NCI-H128 (cell line): ENCODE data around the gene MSN.

ENCODE experiments used
- DNase-seq: peaks from one replicate; lab custom pipeline; 2025; ENCODE audit not compliant: unreplicated experiment; lab: John Stamatoyannopoulos, UW

Gene MSN

DNA sequence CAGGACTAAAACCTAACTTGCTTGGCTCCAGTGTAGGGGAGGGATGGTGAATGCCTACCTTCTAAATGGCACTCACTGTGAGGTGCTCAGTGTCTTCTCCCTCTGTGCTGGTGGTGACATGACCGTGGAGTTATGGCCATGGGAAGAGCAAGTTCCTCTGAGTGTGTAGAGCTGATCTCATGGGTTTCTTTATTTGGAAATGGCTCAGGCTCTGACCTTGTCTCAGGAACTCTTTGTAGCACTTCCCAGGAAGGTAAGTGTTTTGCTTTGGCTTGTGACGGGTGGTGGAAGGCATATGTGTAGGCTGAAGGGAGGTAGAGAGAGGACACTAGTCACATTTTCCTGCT, 6.4 kb downstream of the MSN start:
- DNase-seq, result no peak

DNA sequence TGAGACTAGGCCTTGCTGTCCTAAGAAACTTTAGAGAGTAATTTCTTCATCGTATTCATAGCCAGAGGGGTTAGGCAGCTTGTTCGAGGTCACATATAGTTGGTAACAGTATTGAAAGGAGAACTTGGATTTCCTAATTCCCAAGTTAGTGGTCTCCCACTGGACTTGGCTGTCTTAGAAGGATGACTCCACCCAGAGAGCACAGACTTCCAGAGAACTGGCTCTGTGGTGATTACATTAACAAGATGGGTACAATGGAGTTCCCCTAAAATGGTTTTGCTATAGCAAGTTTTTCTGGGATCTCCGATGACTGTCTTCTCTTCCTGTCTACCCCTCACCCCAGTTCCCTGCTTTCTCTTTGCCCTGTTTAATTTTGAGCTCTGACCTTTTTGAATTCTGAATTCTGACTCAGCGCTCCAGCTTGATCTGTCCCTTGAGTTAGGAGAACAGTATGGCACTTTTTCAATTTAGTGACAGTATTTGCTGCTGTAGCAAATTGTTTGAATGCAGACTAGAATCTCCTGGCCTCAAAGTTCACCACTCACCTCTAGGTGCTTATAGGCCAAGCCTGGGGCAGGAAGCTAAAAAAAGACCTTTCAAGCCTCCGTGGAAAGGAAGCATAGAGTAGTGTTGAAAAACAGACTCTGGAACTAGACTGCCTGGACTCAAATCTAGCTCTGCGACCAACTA, 6.9 kb downstream of the MSN start:
- no peak for DNase-seq

DNA sequence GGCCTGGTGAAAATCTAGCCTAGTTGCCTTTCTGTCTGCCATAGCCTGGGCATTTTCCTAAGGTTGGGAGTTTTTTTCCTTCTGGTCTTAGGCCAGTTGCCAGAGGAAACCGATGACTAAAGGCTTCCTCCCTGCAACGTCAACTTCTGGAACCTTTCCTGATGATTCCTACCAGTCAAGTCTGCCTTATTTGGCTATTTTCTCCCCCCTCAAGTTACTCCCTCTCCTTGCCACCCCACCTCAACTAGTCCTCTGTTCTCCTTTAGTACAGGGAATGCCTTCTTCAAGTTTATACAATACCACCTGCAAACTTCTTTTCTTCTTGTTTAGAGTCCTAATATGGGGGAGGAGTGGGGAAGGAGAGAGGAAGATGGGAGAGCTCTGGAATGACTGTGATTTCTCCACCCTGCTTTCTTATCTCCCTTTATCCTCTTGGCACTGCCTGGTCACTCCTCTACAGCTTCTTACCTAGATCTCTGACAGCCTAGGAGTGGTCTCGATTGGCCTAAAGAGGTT, 10.6 kb downstream of the MSN start:
- DNase-seq, result no peak

DNA sequence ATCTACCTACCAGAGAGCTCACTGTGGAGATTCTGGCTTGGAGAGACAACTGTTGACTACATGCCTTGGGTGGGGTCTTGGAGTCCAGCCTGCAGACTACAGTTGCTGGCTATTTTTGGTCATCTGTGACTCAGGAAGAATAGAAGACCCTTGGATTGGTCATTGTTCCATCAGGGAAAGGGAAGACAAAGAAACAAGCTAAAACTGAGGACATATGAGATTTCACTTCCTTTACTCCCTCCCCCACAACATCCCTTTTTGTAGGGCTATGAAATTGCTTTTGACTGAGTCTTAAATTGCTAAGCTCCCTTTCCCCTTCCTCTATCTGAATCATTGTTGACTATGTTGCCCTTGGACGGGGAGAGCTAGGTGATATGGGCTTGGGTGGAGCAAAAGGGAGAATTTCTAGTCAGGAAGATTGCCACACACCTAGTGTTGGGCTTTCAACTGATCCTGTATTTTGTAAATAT, 11.7 kb downstream of the MSN start:
- DNase-seq, result no peak

DNA sequence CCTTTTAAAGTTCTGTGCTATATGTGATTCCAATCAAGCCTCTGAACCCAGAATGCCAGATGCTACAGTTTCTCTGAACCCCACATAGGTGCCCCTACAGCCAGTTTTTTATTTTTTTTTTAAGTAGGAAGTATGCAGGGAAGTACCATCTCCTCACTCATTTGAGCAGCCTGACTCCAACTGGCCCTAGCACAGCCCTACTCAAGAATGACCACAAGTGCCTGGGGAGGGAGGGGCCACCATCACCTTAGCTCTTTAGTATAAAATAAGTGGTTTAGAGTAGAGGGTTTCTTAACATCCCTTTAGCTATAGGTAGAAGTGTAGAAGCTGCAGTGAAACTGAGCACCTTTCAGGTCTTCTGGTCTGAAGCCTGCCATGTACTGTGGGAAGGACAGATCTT, 14.4 kb downstream of the MSN start:
- DNase-seq, result no peak

DNA sequence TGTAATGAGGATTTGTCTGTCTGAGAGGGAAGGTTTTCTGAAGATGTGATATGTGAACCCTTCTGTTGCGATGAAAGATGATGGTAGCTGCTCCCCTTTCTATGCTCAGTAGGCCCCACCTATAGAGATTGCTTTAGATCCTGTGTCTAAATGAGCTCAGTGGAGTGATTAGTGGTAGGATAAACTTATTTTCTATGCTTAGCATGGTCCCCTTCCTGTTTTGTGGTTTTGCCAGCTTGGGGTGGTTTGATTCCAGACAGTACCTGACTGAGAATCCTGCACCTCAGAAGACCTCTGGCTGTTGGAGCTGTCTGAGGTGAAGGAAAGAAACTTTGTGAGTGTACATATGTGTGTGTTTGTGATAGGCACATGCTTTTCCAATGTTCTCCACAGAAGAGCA, 17.7 kb downstream of the MSN start:
- no peak for DNase-seq

DNA sequence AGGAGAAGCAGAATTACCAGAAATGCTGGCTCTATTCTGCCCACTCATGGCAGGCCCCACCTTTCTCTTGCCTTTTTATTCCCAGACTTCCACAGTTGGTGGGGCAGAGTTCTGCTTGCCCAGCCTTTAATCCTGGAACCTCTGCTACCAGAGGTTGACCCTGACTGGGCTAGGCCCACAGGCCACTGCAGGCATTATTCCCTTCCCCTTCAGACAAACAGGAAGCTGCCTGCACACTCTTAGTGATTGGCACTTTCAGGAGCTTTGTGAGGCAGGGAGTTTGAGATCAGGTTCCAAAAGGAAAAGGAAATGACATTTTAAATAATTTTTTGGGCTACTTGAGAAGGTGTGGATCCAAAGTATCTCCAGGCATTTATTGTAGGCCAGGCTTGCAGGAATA, 18.8 kb downstream of the MSN start:
- no peak for DNase-seq

DNA sequence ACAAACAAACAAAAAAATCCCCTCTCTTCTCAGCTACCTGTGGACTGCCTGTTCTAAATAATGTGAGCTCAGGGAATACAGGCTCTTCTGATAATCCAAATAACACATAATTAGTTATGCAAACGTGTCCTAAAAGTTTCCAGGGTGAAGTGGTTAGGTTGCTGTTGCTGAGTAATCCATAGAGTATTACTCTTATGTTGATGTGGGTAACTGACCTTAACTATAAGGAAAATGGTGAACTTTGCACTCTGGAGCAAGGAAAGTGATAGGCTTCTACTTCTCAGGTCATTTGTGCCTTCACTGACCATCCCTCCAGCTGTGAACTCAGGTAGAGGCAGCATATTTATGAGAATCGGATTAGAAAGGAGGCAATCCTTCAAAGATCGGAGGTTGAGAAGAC, 19.9 kb downstream of the MSN start:
- no peak for DNase-seq

DNA sequence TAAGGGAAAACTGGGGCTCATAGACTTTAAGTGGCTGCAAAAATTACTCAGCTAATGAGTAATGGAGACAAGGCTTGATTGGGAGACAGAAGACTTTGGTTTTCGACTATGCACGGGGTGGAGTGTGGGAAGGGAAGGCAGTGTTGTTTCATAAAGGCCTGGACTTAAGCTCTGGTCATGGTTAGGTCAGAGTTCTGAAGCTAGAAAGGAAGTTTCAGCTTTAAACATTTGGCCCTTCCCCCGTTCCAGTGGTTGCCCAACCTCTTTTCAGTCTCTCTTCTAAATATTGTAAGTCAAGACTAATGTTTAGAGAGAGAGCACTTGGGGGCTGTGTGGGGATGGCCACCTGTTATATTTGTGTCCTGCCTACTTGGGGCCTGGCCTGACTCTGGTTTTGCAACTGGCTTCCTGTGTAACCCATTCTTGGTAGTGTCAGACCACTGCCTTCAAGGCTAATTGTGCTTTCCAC, 21.0 kb downstream of the MSN start:
- no peak for DNase-seq

DNA sequence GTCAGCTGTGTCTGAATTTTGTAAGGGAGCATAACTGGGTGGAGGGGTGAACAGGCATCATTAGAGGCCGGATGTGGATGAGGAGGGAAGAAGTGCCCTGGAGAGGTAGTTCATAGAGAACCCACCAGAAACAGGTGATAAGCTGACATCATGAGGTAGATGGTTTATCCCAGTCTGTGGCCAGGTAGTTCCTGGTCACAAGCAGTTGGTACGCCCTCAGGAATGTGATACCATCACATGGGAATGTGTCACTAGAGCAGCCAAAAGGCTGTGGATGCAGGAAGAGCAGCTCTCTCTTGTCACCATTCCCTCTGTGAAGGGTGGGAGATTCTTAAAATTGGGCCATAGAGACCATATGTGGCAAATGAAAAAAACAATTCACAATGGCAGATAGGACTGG, 21.9 kb downstream of the MSN start:
- no peak for DNase-seq

DNA sequence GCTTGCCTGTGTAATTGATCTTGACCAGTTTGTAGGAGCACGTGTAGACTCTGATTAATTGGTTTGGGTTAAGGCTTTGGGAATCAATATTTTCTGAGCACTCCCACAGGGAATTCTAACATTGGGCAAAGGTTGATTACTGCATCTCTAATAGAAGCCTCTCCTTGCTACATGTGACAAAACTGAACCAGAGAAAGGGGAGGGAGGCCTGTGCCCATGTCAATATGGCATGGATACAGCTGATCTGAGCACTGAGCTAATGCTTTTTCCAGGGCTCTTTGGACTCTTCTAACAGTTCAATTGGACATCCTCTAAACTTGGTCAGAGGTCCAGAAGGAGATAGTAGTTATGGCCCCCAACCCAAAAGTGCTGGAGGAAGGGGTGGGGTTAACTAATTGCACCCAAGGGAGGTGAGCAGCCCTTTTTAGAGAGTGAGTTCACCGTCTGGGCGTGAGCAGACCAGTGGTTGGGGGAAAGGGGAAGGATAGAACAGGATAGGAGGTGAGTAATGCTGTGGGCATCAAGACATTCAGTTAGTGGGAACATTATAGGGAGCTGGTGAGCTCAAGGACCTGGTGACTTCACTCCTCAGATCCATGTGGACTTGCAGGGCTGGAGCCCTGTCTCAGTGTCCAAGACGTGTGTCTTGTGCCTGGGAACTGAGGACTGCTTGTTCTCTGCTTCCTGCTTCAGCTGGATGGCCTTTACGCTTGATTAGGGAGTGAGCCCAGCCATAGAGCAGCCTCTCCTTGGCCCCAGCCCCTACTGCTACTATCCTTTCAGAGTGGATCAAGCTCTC, 22.8 kb downstream of the MSN start:
- DNase-seq, result no peak

DNA sequence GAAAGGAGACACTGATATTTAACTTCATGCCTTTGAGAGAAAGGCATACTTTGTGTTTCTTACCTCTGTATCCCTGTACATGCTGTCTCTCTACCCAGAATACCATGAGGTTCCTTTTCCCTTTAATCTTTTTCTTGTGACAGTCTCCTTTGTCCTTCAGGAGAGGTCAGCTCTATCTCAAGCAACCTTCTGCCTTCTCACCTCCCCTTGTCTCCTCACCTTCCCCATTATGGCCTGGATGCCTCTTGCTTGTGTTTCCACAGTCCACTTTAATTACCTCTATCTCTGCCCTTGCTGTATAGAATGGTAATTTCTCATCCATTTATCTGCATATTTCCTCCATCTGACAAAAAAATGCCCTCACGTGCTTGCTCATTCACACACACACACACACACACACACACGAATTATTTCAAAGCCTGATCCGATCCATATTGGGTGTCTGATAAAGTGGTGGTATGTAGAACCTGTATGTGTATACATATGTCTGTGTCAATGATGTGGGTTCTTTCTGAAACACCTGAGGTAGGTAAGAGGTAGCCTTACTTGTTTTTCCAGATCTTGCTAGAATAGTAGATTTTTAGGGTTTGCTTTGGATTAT, 28.5 kb downstream of the MSN start:
- no peak for DNase-seq

DNA sequence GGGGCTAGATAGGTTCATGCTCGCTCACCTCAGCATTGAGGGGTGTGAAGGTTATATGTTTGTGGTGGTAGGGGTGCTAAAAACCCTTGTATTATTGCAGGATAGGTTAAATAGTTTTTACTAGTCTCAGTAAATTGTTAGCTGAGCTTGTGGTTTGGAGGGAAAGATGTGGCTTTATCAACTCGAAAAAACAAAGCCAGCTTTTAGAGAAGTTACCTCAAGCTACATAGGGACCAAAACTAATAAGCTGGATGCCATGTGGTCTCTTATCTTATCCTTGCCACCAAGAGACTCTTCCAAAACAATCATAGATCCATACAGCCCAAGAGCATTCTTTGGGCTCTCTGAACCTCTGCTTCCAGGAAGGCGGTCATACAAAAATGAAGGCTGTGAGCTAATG, 29.2 kb downstream of the MSN start:
- no peak for DNase-seq

DNA sequence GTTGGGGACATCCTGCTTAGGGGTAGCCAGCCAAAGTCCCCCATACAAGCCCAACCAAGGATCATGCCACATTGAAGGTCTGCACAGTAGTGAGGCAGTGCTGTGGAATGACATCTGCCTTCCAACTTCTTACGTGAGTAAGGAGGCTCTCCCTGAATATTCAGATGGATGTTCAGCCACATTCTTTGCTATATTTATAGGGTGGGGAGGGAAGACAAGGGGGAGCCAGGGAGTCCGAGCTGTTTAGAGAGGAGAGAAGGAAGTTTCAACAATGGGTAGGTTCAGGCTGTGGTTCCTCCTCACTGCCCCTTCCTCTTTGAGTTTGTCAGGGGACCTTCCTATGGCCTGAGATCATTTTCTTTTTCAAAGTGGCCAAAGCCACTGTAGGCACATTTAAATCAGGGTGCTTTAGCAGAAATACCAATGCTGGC, 29.8 kb downstream of the MSN start:
- no peak for DNase-seq

DNA sequence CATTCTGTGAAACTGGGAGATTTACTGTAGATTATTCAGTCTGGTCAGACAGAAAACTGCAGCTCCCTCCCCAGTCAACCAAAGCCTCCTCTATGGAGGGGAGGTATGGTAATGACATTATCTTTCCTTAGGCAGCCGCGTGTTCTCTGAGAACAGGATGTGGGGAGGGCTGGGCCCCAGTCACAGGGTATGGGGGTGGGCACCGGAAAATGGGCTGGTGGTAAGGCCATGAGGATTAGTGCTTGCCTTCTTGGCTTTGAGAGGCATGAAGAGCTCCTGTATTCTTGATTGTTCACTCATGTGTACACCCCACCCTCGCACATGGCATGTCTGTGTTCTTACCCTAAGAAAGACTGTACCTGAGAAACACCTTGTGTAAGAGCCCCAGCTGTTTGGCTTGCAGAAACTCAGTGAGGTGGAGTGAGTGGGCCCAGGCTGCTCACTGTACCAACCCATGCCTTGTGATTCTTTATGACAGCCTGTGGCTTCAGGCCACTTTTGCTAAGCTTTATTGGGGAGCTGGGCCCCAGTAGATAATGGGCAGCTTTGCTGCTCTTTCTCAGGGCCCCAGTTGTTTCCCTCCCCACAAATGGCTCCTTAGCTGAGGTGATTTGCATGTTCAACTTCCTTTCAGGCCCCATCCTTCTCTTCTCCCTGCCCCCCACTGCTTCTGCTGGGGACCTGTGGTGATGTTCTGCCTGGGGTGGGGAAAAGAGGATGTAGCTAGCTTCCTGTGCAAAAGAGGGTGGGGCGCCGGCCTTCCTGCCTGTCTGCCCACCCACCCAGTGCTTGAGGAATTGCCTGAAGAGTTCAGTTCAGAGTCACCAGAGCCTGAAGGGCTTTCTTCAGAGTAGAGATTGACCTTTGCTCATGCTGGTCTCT, 30.7 kb downstream of the MSN start:
- DNase-seq, result no peak

DNA sequence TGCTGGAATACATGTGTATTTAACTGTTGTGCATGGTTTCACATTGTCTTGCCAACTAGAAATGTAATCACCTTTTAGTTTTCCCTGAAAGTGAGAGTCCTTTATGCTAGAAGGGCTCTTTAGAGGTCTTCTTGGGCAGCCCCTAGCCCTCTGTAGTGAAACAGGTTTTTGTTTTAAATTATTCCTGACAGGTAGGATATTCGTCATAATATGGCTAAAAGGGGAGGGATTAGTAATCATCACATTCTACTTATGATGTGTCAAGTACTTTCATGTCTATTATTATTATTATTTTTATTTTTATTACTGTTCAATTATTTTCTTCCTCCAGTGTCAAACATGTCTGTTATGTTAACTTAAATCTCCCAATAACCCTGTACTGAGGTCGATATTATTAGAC, 35.5 kb downstream of the MSN start:
- DNase-seq, result no peak

DNA sequence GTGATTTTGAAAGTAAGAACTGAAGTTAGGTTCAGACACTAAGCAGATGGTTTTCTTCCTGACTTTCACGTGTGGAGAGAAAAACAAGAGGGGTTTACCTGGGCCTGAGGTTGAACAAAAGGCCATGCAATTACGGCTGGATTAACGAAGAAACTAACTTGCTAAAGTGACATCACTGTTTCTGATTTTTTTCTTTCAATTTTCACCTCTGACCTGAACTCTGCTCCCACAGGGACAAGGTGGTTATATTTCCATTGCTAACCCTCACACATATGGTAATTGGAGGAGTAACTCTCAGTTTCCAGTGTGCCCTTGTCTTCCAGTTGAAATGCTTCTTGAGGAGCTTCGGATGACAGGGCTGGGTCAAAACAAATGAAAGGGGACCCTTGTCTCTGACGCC, 38.0 kb downstream of the MSN start:
- DNase-seq, result no peak

DNA sequence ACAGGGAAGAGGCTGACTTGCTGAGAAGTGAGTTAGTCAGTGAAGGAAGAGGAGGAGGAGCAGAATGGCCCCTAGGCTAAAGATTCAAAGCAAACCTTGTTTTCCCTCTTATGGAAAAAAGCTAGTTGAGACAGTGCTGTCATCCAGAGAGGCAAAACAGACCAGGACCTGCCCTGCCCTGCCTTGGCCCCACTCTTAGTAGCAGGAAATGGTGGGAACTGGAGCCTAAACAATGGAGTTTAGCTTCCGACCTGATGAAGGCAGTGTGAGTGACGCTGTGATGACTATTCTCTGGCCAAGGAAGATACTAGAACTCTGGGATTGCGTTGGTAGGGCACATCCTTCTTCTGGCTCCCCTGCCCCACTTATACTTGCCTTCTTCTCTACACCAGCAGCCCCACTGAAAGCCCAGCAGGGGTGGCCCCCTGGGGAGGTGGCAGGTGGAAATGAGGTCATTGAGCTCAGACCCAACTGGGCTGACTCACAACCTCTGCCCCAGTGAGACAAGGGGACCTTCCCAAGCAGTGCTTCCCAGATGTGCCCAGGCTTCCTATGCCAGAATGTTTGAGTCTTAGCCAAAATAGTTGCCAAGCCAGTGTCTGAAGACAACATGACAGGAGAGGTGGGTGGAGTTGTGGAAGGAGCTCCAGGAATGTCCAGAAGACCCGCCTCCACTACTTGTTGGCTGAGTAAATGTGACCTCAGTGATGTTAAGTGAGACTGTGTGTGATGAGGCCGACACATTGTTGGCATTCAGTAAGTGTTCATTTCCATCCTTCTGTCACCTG, 38.8 kb downstream of the MSN start:
- no peak for DNase-seq

DNA sequence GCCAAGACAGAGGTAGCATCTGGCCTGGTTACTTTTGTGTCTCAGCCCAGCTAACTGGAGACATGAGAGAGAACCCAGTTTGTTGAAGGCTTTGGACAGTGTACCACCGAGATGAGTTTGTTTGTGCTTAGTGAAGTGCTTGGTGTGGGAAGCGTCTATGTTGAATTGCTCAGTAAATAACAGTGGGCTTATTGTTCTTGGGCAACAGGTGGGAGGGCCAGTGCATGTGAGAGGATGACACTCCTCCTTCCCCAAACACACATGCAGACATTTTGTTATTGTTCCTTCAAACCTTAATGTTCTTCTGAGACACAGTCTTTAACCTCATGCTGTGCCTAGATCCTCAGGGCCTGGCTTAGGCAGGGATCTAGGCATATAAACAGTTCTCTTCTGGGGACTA, 39.7 kb downstream of the MSN start:
- DNase-seq, result no peak
